T-cell (primary cell): Measurements from ENCODE around the gene TIMP1. TPM values are rescaled to one million over a fixed set of nuclear protein-coding genes. Genes with fewer than 3 reads are reported as not detected.

Source experiments
- ATAC-seq, 4 experiments: fragments of 200-7000 bp in 3 of 4; fragments of 150-1000 bp in 1 of 4; cut with Tn5 transposase; replicated peaks in 1 of 4; 1 replicate in 3 of 4; 2 replicates in 1 of 4; pipeline ENCODE4 v1.10.0; 2021; ENCODE audit warnings: moderate library complexity in 3 of 4, mild to moderate bottlenecking in 2 of 4, moderate number of reproducible peaks in 1 of 4
- CTCF ChIA-PET, 2 donors: fragments of 300-600 bp; sonication (Branson Sonifier 250); formaldehyde crosslinking; loops; one replicate each; lab custom pipeline; 2022; ENCODE audit warnings: antibody characterized with exemption in 2 of 2; lab: Charles Lee
- POLR2A ChIA-PET, 2 donors: fragments of 300-600 bp; sonication (Branson Sonifier 250); formaldehyde crosslinking; loops; one replicate each; lab custom pipeline; 2022; ENCODE audit warnings: antibody characterized with exemption in 2 of 2; lab: Charles Lee
- DNase-seq, 35 experiments: peaks; one replicate each; pipeline versions ENCODE4 v3.0.0 to v3.0.0-alpha.2; 2013 to 2023
- H3K27ac ChIP-seq: one replicate; pipeline ENCODE4 v1.5.1; 2013; ENCODE audit warnings: low read length
- H3K27me3 ChIP-seq, 2 experiments: replicated peaks in 1 of 2; 1 replicate in 1 of 2; 2 replicates in 1 of 2; pipeline versions ENCODE4 v1.6.1 to v1.7.0; 2013; ENCODE audit warnings: low read length in 1 of 2, mixed read lengths in 1 of 2; ENCODE audit not compliant: control insufficient read depth in 2 of 2, insufficient read depth in 2 of 2; ENCODE audit errors: extremely low read depth in 1 of 2
- H3K36me3 ChIP-seq, 2 donors: 1 replicate in 1 of 2; 2 replicates in 1 of 2; pipeline versions ENCODE4 v1.6.1 to v1.7.0; 2013; ENCODE audit warnings: low read length in 1 of 2; ENCODE audit not compliant: control insufficient read depth in 2 of 2, insufficient read depth in 1 of 2; ENCODE audit errors: extremely low read depth in 1 of 2
- H3K4me1 ChIP-seq, 2 experiments: 1 replicate in 1 of 2; 2 replicates in 1 of 2; pipeline versions ENCODE4 v1.6.1 to v1.7.0; 2013; ENCODE audit warnings: low read length in 2 of 2, mixed read lengths in 1 of 2; ENCODE audit not compliant: insufficient read depth in 2 of 2, control insufficient read depth in 1 of 2; ENCODE audit errors: extremely low read depth in 1 of 2
- H3K4me3 ChIP-seq, 2 donors: 1 replicate in 1 of 2; 2 replicates in 1 of 2; pipeline versions ENCODE4 v1.5.1 to v1.7.0; 2013; ENCODE audit warnings: mild to moderate bottlenecking in 2 of 2, low read length in 1 of 2, moderate library complexity in 1 of 2; ENCODE audit not compliant: control insufficient read depth in 1 of 2; ENCODE audit errors: extremely low read depth in 1 of 2
- H3K9me3 ChIP-seq: 2 replicates; pipeline ENCODE4 v1.7.0; 2013
- H3K27ac Mint-ChIP-seq, 2 donors: one replicate each; pipeline ENCODE4 v1.8.0; 2020 to 2021; ENCODE audit warnings: mild to moderate bottlenecking in 2 of 2, mixed read lengths in 2 of 2
- H3K27me3 Mint-ChIP-seq, 2 donors: one replicate each; pipeline ENCODE4 v1.8.0; 2021 to 2022; ENCODE audit warnings: mixed read lengths in 2 of 2
- H3K36me3 Mint-ChIP-seq: one replicate; pipeline ENCODE4 v1.8.0; 2021; ENCODE audit warnings: mixed read lengths
- H3K4me1 Mint-ChIP-seq, 3 donors: one replicate each; pipeline ENCODE4 v1.8.0; 2020 to 2022; ENCODE audit warnings: mixed read lengths in 3 of 3, mild to moderate bottlenecking in 1 of 3
- H3K4me3 Mint-ChIP-seq, 3 donors: one replicate each; pipeline ENCODE4 v1.8.0; 2020 to 2022; ENCODE audit warnings: mild to moderate bottlenecking in 3 of 3, mixed read lengths in 3 of 3, moderate library complexity in 3 of 3
- H3K9me3 Mint-ChIP-seq, 3 donors: one replicate each; pipeline ENCODE4 v1.8.0; 2020 to 2022; ENCODE audit warnings: mixed read lengths in 3 of 3
- WGBS: methylation state at CpG from one replicate; pipeline ENCODE4 v1.1.5; 2013; ENCODE audit warnings: missing lambda C conversion rate; ENCODE audit not compliant: insufficient coverage; 5-methylcytosine and 5-hydroxymethylcytosine counted together
- total RNA-seq, 35 experiments: library from RNA in 6 of 35; stranded (reverse) in 6 of 35; fragments of 120-200 nt in 1 of 35; gene quantifications; one replicate each; pipeline versions ENCODE4 v1.2.1 to v1.2.4 and lab custom pipeline; 2013 to 2026

The TIMP1 gene
- total RNA-seq, 5 donors from 2014 or later (not counting 1 experiment from before 2014, with no cell fraction given): 28.7 to 120 (median 59.7) TPM

DNA sequence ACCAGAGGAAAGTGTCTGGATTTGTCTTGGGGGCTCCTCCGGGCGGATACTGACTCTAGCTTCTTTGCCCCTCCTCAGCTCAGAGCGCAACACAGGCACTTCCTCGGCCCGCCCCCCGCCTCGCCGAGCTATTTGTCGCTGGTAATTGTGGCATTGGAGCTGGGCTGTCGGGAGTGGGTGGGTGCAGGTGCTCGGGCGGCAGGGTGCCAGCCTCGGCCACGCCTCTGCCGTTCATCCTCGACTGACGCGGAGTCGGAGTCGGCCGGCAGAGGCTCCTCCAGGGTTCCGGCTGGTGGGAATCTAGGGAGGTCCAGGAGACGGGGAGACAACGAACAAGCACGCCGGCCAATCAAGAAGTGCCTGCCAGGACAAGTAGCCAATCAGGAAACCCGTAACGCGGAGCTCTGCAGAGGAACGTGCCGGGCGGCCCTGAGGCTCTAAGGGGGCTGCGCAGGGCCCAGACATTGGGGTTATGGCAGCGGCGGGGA lies 41.3 kb downstream of the TIMP1 start:
- Histone ChIP-seq H3K27ac (no peak overlapping the region), H3K4me1 (peaks cover 3 to 29% of the 10 kb centered on the region in 2 experiments), H3K36me3 (no peaks in the 10 kb centered on the region), H3K4me3 (peak overlapping the region in 1 of 2 donors; percentile 47), H3K9me3 (no peaks in the 10 kb centered on the region), H3K27me3 (peaks cover 0 to 6% of the 10 kb centered on the region in 2 experiments)
- DNase-seq (peak in 27 of 35 experiments; percentile 15 to 56 (median 38)), ATAC-seq (peak; percentile 58 to 79 (median 62))
- Mint-ChIP-seq H3K4me1 (peaks cover 17 to 26% (median 20%) of the 10 kb centered on the region in 3 donors), H3K4me3 (peak overlapping the region; percentile 81 to 83 (median 82)), H3K9me3 (no peaks in the 10 kb centered on the region), H3K27me3 (peaks cover 0 to 10% of the 10 kb centered on the region in 2 donors), H3K27ac (peak overlapping the region in 1 of 2 donors; percentile 55), H3K36me3 (no peaks in the 10 kb centered on the region)
- 2% methylated on average over 19 of the region's 35 CpGs for WGBS
- CTCF ChIA-PET: interaction anchor here in 1 of 2 donors (0.6 kb wide), 1 partner anchor 66 kb away, joined by 4 read pairs; no protein-coding TSS in a partner anchor
- POLR2A ChIA-PET: interaction anchor here in 1 of 2 donors (0.6 to 0.9 kb wide), 3 partner anchors 13 to 505 kb away, joined by 3 to 17 read pairs (median 3); no protein-coding TSS in a partner anchor

- ATAC-seq: no peak
- H3K36me3 Mint-ChIP-seq: no peaks in the 10 kb centered on the region
- H3K9me3 Mint-ChIP-seq: no peaks in the 10 kb centered on the region
- H3K9me3 ChIP-seq: no peaks in the 10 kb centered on the region
- no CpG with 5 or more reads among the region's 2 CpGs for WGBS
- peaks cover 0 to 6% of the 10 kb centered on the region in 2 experiments for H3K27me3 ChIP-seq
- H3K27ac Mint-ChIP-seq: peak overlapping the region in 1 of 2 donors; percentile 14
- no peaks in the 10 kb centered on the region for H3K36me3 ChIP-seq
- H3K4me3 ChIP-seq: no peak overlapping the region
- peaks cover 22 to 33% (median 28%) of the 10 kb centered on the region in 3 donors for H3K4me1 Mint-ChIP-seq
- POLR2A ChIA-PET: no interaction called here
- H3K27ac ChIP-seq: no peak overlapping the region
- CTCF ChIA-PET: interaction anchor here in 1 of 2 donors (0.5 kb wide), 1 partner anchor 43 kb away, joined by 6 read pairs; no protein-coding TSS in a partner anchor
- no peak for DNase-seq
- H3K27me3 Mint-ChIP-seq: peaks cover 0 to 10% of the 10 kb centered on the region in 2 donors
- H3K4me1 ChIP-seq: peaks cover 3 to 32% of the 10 kb centered on the region in 2 experiments
- H3K4me3 Mint-ChIP-seq: peak overlapping the region in 1 of 3 donors; percentile 14
These were observed 43.1 kb downstream of the TIMP1 start for GRCh38 chrX:47625365-47625764.

DNA sequence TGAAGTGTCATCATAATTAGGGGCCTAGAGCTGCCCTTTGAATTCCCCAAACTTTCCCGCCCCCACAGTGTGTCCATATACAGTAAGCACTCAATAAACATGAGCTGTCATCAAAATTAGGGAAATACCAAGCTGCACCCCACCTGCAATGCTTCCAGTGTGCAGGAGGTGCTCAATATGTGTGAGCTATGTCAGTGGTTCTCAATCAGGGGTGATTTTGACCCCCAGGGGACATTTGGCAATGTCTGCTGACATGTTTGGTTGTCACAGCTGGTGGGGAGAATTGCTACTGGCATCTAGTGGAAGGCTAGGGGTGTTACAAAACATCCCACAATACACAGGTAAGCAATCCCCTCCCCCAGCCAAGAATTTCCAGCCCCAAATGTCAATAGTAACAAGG lies 46.7 kb downstream of the TIMP1 start:
- Histone ChIP-seq H3K9me3 (no peaks in the 10 kb centered on the region), H3K27me3 (no peaks in the 10 kb centered on the region), H3K4me3 (peak overlapping the region in 1 of 2 donors; percentile 34), H3K36me3 (no peaks in the 10 kb centered on the region), H3K27ac (no peak overlapping the region), H3K4me1 (peaks cover 0 to 34% of the 10 kb centered on the region in 2 experiments)
- ChIA-PET POLR2A (no interaction called here), CTCF (interaction anchor here in 1 of 2 donors (0.8 kb wide), 1 partner anchor 105 kb away, joined by 4 read pairs; no protein-coding TSS in a partner anchor)
- Mint-ChIP-seq H3K27ac (peak overlapping the region; percentile 90 to 97), H3K27me3 (no peaks in the 10 kb centered on the region), H3K4me1 (peaks cover 19 to 31% (median 29%) of the 10 kb centered on the region in 3 donors), H3K9me3 (no peaks in the 10 kb centered on the region), H3K4me3 (peak overlapping the region; percentile 82 to 88 (median 83)), H3K36me3 (no peaks in the 10 kb centered on the region)
- peak in 2 of 35 experiments; percentile 15 to 33 for DNase-seq
- peak; percentile 20 to 54 (median 37) for ATAC-seq
- no CpG with 5 or more reads among the region's 1 CpG for WGBS

DNA sequence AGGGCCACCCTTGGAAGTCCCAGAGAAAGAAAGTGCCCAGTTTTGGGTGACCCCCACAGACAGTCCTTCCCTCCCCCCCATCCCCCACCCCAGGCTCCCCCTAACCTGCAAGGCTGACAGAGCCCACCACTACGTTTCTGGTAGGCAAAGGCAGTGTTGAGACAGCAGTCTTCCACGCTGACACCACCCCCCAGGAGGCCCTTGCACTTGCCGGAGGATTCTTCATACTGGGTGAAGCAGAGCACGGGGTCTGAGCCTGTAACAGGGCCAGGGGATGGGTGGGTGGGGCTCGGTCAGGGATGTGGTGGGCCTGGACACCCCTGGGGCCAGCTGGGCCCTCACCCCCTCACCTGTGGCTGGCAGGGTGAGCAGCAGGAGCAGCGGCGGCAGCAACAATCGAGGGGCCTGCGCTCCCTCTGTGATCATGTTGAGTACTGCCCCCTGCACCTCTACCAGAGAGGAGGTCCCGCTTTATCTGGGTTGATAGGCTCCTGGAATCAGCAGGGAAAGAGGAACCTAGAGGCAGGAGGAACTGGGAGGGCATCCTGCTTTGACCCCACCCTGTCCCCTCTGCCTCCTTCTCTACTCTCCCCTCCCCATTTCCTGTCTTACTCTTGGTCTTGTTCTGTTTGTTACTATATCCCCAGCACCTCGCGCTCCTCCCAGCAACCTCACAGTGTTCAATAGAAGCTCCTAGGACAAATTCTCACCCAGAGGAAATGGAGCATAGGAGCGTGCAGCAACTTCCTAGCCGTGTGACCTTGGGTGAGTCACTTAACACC lies 47.4 kb downstream of the TIMP1 start, which contains the start of gene CFP:
Gene CFP (minus strand): TSS at position 512 of the 782 bp plus-strand sequence. CDS start 86 bp downstream, at position 426.
- no peaks in the 10 kb centered on the region for H3K27me3 ChIP-seq
- peak; percentile 81 to 91 (median 86) for ATAC-seq
- H3K4me3 ChIP-seq: peak within 1 kb of the TSS; percentile 34 to 48
- peak in 3 of 35 experiments; percentile 4 to 31 (median 30) for DNase-seq
- Mint-ChIP-seq H3K27me3 (no peaks in the 10 kb centered on the region), H3K27ac (peak within 1 kb of the TSS; percentile 93 to 97), H3K4me3 (peak within 1 kb of the TSS; percentile 82 to 88 (median 83)), H3K36me3 (no peaks in the 10 kb centered on the region), H3K9me3 (no peaks in the 10 kb centered on the region), H3K4me1 (peaks cover 16 to 30% (median 26%) of the 10 kb centered on the region in 3 donors)
- ChIA-PET CTCF (interaction anchor here in 1 of 2 donors (0.8 kb wide), 1 partner anchor 106 kb away, joined by 4 read pairs; no protein-coding TSS in a partner anchor), POLR2A (no interaction called here)
- H3K36me3 ChIP-seq: peaks cover 0 to 2% of the 10 kb centered on the region in 2 donors
- H3K4me1 ChIP-seq: peaks cover 0 to 37% of the 10 kb centered on the region in 2 experiments
- no peaks in the 10 kb centered on the region for H3K9me3 ChIP-seq
- whole genome bisulfite sequencing: no CpG with 5 or more reads among the region's 14 CpGs
- H3K27ac ChIP-seq: peak within 1 kb of the TSS; percentile 38

DNA sequence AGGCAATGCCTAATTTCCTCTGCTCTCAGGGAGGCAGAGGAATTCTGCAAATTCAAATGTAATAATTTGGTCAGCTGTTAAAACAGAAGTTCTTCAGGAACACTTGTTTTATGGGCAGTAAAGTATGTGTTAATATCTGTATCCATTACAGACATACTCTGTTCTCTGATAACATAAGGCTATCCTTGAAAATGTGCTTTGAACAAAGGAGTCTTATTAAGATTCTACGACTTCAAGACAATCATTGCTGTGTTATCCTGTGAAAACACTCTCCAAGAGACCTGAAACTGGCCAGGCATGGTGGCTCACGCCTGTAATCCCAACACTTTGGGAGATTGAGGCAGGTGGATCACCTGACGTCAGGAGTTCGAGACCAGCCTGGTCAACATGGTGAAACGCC lies 49.4 kb downstream of the TIMP1 start:
- no peaks in the 10 kb centered on the region for H3K27me3 ChIP-seq
- Mint-ChIP-seq H3K4me3 (no peak overlapping the region), H3K27me3 (no peaks in the 10 kb centered on the region), H3K4me1 (peaks cover 18 to 27% (median 23%) of the 10 kb centered on the region in 3 donors), H3K9me3 (no peaks in the 10 kb centered on the region), H3K27ac (no peak overlapping the region), H3K36me3 (no peaks in the 10 kb centered on the region)
- no peak overlapping the region for H3K27ac ChIP-seq
- peaks cover 0 to 8% of the 10 kb centered on the region in 2 donors for H3K36me3 ChIP-seq
- H3K9me3 ChIP-seq: no peaks in the 10 kb centered on the region
- DNase-seq (no peak), ATAC-seq (no peak)
- H3K4me1 ChIP-seq: peaks cover 0 to 43% of the 10 kb centered on the region in 2 experiments
- no peak overlapping the region for H3K4me3 ChIP-seq
- ChIA-PET CTCF (interaction anchor here in 1 of 2 donors (0.7 kb wide), 1 partner anchor 133 kb away, joined by 7 read pairs; no protein-coding TSS in a partner anchor), POLR2A (no interaction called here)
- WGBS: no CpG with 5 or more reads among the region's 5 CpGs

DNA sequence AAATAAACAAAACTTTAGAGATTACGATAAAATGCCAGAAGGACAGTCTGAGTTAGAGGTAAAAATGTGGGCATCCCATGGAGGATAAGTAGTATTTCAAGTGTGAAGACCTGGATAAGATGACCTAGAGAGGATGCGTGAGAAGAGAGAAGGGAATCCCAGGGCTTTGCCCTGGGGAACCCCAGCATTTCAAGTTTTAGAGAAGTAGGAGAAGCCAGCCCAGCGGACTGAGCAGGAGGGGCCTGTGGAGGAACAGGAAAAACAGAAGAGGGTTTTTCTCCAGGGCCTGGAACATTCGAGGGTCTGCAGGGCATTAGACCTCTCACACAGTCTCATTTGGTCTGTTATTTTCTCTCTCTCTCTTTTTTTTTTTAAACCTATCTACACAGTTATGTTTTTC lies 50.4 kb downstream of the TIMP1 start:
- ATAC-seq: no peak
- Mint-ChIP-seq H3K36me3 (peaks cover 3% of the 10 kb centered on the region), H3K27me3 (no peaks in the 10 kb centered on the region), H3K27ac (peak overlapping the region; percentile 50 to 76), H3K9me3 (no peaks in the 10 kb centered on the region), H3K4me3 (no peak overlapping the region), H3K4me1 (peaks cover 22 to 33% (median 29%) of the 10 kb centered on the region in 3 donors)
- Histone ChIP-seq H3K27ac (no peak overlapping the region), H3K9me3 (no peaks in the 10 kb centered on the region), H3K27me3 (no peaks in the 10 kb centered on the region), H3K36me3 (peaks cover 0 to 12% of the 10 kb centered on the region in 2 donors), H3K4me3 (no peak overlapping the region), H3K4me1 (peaks cover 0 to 49% of the 10 kb centered on the region in 2 experiments)
- no CpG with 5 or more reads among the region's 4 CpGs for WGBS
- DNase-seq: no peak
- ChIA-PET CTCF (no interaction called here), POLR2A (no interaction called here)
